D721Med (cell line): ENCODE measurements around the gene RBM19.

Source experiments
- DNase-seq: peaks from one replicate; pipeline ENCODE4 v3.0.0; 2011; ENCODE audit warnings: low spot score; ENCODE audit not compliant: insufficient read length
- FAIRE-seq: peaks from 2 replicates; lab custom pipeline; 2011; peaks lifted over from hg19 to GRCh38; lab: Jason Lieb, UNC
- TF ChIP-seq, protein P1 (sequence below): IDR thresholded peaks from 2 replicates; pipeline ENCODE4 v1.5.1; 2012; ENCODE audit warnings: mild to moderate bottlenecking, control low read depth; ENCODE audit not compliant: insufficient read depth; ENCODE audit errors: missing control alignments

The RBM19 gene

DNA sequence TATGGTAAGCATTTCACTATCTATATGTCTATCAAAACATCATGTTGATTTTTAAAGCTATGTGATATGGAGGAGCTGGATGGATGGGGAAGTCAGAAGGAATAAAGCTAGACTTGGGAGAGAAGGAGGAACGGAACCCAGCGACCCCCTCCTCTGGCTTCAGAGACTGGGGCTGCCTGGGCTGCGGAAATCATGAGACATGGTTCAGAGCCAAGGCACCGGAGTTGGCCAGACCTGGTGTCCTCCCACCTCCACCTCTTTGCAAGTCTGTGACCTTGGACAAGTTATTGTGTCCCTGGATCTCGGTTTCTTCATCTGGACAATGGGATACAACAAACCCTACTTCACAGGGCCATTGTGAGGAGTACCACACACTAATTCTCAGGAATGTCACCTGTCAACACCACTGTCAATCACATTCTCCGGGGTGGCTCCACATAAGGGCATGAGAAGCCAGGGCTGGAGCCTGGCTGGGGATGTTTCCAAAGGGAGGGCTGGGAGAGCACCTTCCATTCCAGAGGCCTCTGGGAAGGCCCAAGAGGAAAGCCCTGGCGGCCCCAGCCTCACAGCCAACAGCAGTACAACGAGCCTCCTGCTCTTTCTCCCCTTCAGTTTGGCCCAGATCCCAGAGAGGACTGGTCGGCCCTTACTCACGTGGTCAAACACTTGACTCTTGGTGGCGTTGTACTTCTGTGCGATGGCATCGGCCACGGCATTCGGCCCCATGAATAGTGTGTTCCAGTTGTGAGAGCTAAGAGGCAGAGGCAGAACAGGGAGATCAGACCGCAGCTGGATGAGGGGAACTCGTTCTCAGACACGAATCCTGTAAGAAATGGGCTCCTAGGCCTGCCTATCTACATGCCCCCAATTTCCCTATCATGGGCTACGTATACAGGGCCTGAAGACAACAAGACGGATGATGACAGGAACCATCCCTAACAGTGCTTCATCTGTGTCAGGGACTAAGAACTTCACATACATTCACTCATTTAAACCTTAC, 20.7 kb downstream of the RBM19 start:
- TF ChIP-seq, protein P1, sequence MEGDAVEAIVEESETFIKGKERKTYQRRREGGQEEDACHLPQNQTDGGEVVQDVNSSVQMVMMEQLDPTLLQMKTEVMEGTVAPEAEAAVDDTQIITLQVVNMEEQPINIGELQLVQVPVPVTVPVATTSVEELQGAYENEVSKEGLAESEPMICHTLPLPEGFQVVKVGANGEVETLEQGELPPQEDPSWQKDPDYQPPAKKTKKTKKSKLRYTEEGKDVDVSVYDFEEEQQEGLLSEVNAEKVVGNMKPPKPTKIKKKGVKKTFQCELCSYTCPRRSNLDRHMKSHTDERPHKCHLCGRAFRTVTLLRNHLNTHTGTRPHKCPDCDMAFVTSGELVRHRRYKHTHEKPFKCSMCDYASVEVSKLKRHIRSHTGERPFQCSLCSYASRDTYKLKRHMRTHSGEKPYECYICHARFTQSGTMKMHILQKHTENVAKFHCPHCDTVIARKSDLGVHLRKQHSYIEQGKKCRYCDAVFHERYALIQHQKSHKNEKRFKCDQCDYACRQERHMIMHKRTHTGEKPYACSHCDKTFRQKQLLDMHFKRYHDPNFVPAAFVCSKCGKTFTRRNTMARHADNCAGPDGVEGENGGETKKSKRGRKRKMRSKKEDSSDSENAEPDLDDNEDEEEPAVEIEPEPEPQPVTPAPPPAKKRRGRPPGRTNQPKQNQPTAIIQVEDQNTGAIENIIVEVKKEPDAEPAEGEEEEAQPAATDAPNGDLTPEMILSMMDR, result no peak
- FAIRE-seq, result no peak

DNA sequence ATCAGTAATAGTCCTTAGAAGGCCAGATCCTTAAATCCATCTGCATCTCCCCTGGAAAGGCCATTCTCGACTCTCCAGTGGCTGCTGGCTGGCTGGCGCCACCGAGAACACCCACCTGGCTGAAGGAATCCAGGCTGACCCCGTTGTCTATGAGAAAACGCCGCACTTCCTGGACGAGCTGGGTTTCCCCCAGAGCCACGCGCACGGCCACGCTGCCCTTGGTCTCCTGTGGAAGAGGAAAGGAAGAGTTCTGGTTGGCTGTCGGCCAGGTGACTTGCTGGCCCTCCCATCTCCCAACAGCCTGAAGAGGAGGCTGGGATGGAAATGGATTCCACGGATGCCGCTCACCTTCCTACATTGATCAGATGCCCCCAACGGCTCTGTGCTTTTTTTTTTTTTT, 23.9 kb downstream of the RBM19 start:
- TF ChIP-seq, protein P1, result no peak
- FAIRE-seq (no peak), DNase-seq (no peak)

More for the DNA sequence above, 20.7 kb downstream of the RBM19 start:
- no peak for DNase-seq

DNA sequence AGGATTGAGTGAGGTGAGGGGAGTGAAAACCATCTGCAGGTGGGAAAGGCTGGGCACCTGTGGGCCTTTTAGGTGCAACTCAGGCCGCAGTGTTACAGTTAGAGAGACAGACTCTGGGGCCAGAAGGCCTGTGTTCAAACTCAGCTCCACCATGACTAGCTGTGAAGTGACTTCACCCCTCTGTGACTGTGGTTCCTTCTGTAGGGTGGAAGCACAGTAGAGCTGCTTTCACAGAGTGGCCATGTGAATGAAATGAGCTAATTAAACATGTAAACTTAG, 25.0 kb downstream of the RBM19 start:
- DNase-seq (no peak), FAIRE-seq (no peak)
- TF ChIP-seq, protein P1, result no peak

DNA sequence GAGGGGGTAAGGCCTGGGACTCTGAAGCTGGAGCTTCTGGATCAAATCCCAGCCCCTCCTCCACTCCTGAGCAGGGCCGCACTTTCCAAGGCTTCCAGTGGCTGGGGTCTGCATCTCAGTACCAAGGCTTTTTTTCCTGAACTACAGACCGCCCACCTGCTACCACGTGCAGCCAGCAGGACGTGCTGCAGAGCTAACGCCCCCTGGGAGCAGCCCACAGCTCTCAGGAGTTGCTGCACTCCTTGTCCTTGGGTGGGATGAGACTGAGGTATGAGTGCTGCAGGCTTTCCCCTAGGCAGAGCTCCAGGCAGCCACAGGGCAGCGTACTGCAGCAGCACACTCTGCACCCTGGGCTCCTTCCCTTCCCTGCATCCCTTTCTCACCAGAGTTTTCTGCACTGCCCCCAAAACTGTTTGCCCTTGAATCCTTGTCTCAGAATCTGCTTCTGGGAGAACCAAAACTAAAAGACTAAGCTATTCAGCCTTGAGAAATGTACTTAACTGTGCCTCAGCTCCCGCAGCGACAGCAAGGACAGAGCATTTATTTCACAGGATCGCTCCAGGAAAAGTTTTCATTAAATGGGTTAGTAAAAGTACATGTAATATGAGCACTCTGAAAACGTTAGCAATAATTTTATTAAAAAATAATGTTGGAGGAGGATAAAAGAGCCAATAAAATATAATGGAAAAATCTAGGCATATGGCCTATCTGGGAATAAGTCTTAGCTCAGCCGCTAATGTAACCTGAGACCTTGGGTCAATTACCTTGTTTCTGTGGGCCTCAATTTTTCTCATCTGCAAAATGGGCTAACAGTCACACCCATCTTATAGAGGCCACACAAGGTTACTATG, 25.5 kb downstream of the RBM19 start:
- no peak for DNase-seq
- TF ChIP-seq, protein P1, result no peak
- FAIRE-seq, result no peak

DNA sequence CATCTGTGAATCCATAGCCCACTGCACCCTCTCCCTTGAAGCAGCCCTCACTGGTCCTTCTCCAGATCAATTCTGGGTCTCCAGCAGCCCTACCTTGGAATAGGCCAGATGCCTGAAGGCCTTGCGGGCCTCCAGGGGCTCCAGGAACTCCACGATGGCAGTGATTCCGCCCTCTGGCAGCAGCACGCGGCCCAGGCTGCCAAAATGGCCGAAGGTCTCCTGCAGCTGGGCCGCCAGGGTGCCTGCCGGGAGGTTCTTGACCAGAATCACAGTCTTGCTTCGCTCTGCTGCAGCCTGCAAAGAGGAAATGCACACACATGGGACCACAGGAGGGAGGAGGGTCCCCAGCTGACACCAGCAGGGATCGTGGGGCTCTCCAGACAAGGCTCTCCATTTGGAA, 26.3 kb downstream of the RBM19 start:
- DNase-seq (no peak), FAIRE-seq (no peak)
- TF ChIP-seq, protein P1, result no peak

DNA sequence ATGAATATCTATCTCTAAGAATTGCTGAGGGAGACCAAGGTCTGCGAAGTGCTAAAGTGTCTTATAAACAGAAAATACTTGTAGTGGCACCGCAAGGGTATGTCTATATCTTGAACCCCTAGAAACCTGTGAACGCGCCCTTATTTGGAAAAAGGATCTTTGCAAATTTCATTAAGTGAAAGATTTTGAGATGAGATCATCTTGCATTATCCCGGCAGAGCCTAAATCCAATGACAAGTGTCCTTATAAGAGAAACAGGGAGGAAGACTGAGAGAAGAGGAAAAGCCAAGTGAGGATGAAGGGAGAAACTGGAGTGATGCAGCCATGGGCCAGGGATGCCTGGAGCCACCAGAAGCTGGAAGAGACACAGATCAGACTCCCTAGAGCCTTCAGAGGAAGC, 27.7 kb downstream of the RBM19 start:
- DNase-seq (no peak), FAIRE-seq (no peak)
- TF ChIP-seq, protein P1, result no peak
